HepG2 (cell line): ENCODE results near the gene SLU7. TPM values are rescaled to one million over a fixed set of nuclear protein-coding genes. Genes with fewer than 3 reads are reported as not detected.

ENCODE experiments used
- ATAC-seq: fragments of 200-7000 bp; cut with Tn5 transposase; 3 replicates; pipeline ENCODE4 v1.9.1; 2020; ENCODE audit warnings: mild to moderate bottlenecking, moderate library complexity
- BruUV-seq: library from RNA; stranded (reverse); fragments of 400-500 nt; replicated peaks from 2 replicates; lab custom pipeline; 2021; lab: Mats Ljungman, UMichigan
- CTCF ChIA-PET: fragments of 300-600 bp; formaldehyde crosslinking; extraction: SDS; loops from one replicate; lab custom pipeline; 2021; ENCODE audit warnings: low total read pairs, inconsistent platforms, low intra/inter-chr PET ratio; lab: Yijun Ruan, JAX
- POLR2A ChIA-PET: fragments of 350-600 bp; sonication (Branson Sonifier 250); formaldehyde crosslinking; loops from one replicate; lab custom pipeline; 2020; ENCODE audit warnings: antibody characterized with exemption, inconsistent platforms; lab: Yijun Ruan, JAX
- DNase-seq: peaks from one replicate; pipeline ENCODE4 v3.0.0-alpha.2; 2015; ENCODE audit warnings: low spot score
- FAIRE-seq: peaks from 3 replicates; lab custom pipeline; 2011; peaks lifted over from hg19 to GRCh38; lab: Jason Lieb, UNC
- H2AFZ ChIP-seq: one replicate; pipeline ENCODE4 v1.6.1; 2011; ENCODE audit warnings: low read length, inconsistent platforms
- H3K27ac ChIP-seq: fragments of 300-600 bp; 3 replicates; pipeline ENCODE4 v1.8.0; 2011; ENCODE audit warnings: mixed run types, mild to moderate bottlenecking, mixed read lengths, low read length, inconsistent platforms; ENCODE audit not compliant: insufficient read depth; ENCODE audit errors: extremely low read length
- H3K27me3 ChIP-seq, 2 experiments: fragments of 200-600 bp in 1 of 2; 2 replicates in 1 of 2; 3 replicates in 1 of 2; pipeline versions ENCODE4 v1.6.0 to v1.8.0; 2011; ENCODE audit warnings: low read length in 2 of 2, mild to moderate bottlenecking in 2 of 2, moderate library complexity in 2 of 2, inconsistent platforms in 1 of 2; ENCODE audit not compliant: insufficient read depth in 2 of 2, control insufficient read depth in 1 of 2
- H3K36me3 ChIP-seq, 2 experiments: fragments of 200-600 bp in 1 of 2; replicated peaks in 1 of 2; 2 replicates in 1 of 2; 3 replicates in 1 of 2; pipeline versions ENCODE4 v1.5.1 to v1.8.0; 2011; ENCODE audit warnings: low read length in 2 of 2, inconsistent platforms in 1 of 2; ENCODE audit not compliant: insufficient read depth in 2 of 2, control insufficient read depth in 1 of 2
- H3K4me1 ChIP-seq: 2 replicates; pipeline ENCODE4 v1.5.1; 2012; ENCODE audit warnings: low read length, inconsistent platforms; ENCODE audit not compliant: insufficient read depth
- H3K4me2 ChIP-seq: 2 replicates; pipeline ENCODE4 v1.6.0; 2011; ENCODE audit warnings: low read depth, low read length, inconsistent platforms
- H3K4me3 ChIP-seq, 3 experiments: fragments of 200-600 bp in 1 of 3; sonication (generic), shearing (Covaris generic) in 1 of 3; replicated peaks in 1 of 3; 2 replicates each; pipeline ENCODE4 v1.5.1; 2011 to 2016; ENCODE audit warnings: low read length in 3 of 3, inconsistent platforms in 2 of 3, low read depth in 2 of 3, mild to moderate bottlenecking in 2 of 3, control low read depth in 1 of 3, mixed read lengths in 1 of 3; ENCODE audit not compliant: insufficient read depth in 1 of 3
- H3K79me2 ChIP-seq: one replicate; pipeline ENCODE4 v1.6.1; 2011; ENCODE audit warnings: low read length, inconsistent platforms; ENCODE audit not compliant: insufficient read depth
- H3K9ac ChIP-seq: 2 replicates; pipeline ENCODE4 v1.6.0; 2011; ENCODE audit warnings: mild to moderate bottlenecking, low read depth, low read length, inconsistent platforms; ENCODE audit not compliant: insufficient read depth
- H3K9me3 ChIP-seq: 2 replicates; pipeline ENCODE4 v1.5.1; 2012; ENCODE audit warnings: mild to moderate bottlenecking, low read length
- H4K20me1 ChIP-seq: 2 replicates; pipeline ENCODE4 v1.6.0; 2011; ENCODE audit warnings: inconsistent platforms, mild to moderate bottlenecking, low read length, moderate library complexity; ENCODE audit not compliant: insufficient read depth
- ATRX ChIP-seq: sonication (generic); formaldehyde crosslinking; IDR thresholded peaks from 2 replicates; pipeline ENCODE4 v1.4.0; 2020; ENCODE audit warnings: missing genetic modification reagents, borderline replicate concordance
- CEBPB ChIP-seq: IDR thresholded peaks from 2 replicates; pipeline ENCODE4 v1.6.1; 2011; ENCODE audit warnings: low read depth, low read length, improper control_type of control experiment, borderline replicate concordance
- ISX ChIP-seq: sonication (generic); formaldehyde crosslinking; conservative IDR thresholded peaks from 2 replicates; pipeline ENCODE4 v1.5.0; 2020; ENCODE audit warnings: missing genetic modification reagents
- MAFF ChIP-seq: IDR thresholded peaks from 2 replicates; pipeline ENCODE4 v1.6.1; 2011; ENCODE audit warnings: low read depth, low read length, improper control_type of control experiment
- MAFK ChIP-seq, 2 experiments: IDR thresholded peaks in 1 of 2; conservative IDR thresholded peaks in 1 of 2; 2 replicates each; pipeline ENCODE4 v1.6.1; 2011; ENCODE audit warnings: improper control_type of control experiment in 2 of 2, low read length in 2 of 2
- MEIS2 ChIP-seq: sonication (generic); formaldehyde crosslinking; IDR thresholded peaks from 2 replicates; pipeline ENCODE4 v1.9.0; 2021; ENCODE audit warnings: mild to moderate bottlenecking, missing genetic modification reagents
- MNT ChIP-seq: fragments of 450-650 bp; IDR thresholded peaks from 2 replicates; pipeline ENCODE4 v1.6.1; 2016
- POGK ChIP-seq: sonication (generic); formaldehyde crosslinking; conservative IDR thresholded peaks from 2 replicates; pipeline ENCODE4 v1.8.0; 2022; ENCODE audit warnings: mild to moderate bottlenecking, moderate library complexity, missing genetic modification reagents
- RARA ChIP-seq: IDR thresholded peaks from 2 replicates; pipeline ENCODE4 v1.6.1; 2016; ENCODE audit warnings: missing genetic modification reagents, missing compliant biosample characterization
- RFXANK ChIP-seq: IDR thresholded peaks from 2 replicates; pipeline ENCODE4 v1.6.1; 2016
- SOX13 ChIP-seq, 3 experiments: fragments of 450-650 bp in 1 of 3; sonication (generic) in 1 of 3; formaldehyde crosslinking in 1 of 3; IDR thresholded peaks in 2 of 3; conservative IDR thresholded peaks in 1 of 3; 2 replicates each; pipeline versions ENCODE4 v1.5.0 to v1.6.1; 2016 to 2020; ENCODE audit warnings: antibody characterized with exemption in 1 of 3, mild to moderate bottlenecking in 1 of 3, missing compliant biosample characterization in 1 of 3, missing genetic modification reagents in 1 of 3, moderate library complexity in 1 of 3
- ZGPAT ChIP-seq: IDR thresholded peaks from 2 replicates; pipeline ENCODE4 v1.6.1; 2016; ENCODE audit warnings: mild to moderate bottlenecking
- ZNF207 ChIP-seq: fragments of 450-650 bp; IDR thresholded peaks from 2 replicates; pipeline ENCODE4 v1.6.1; 2016; ENCODE audit warnings: antibody characterized with exemption, borderline replicate concordance
- WGBS: methylation state at CpG from one replicate; pipeline ENCODE4 v1.1.6; 2017; ENCODE audit warnings: low lambda C conversion rate; 5-methylcytosine and 5-hydroxymethylcytosine counted together
- in situ Hi-C: cut with HindIII; loops from 2 replicates; pipeline ENCODE4 v1.10.0; 2017; ENCODE audit warnings: low pct_unique_long_range_greater_than_20kb; ENCODE audit not compliant: extremely low pct_ligation_motif_present
- intact Hi-C: fragments of 100-400 bp; cut with micrococcal nuclease; formaldehyde crosslinking; loops from one replicate; pipeline ENCODE4 v1.10.0; 2022; ENCODE audit not compliant: unreplicated experiment
- polyA plus RNA-seq, 8 experiments: library from polyadenylated mRNA; depleted of rRNA in 3 of 8; stranded (reverse) in 7 of 8; unstranded in 1 of 8; fragments of >200 nt; fragmentation: Illumina TruSeq in 4 of 8; extraction: Trizol in 4 of 8; gene quantifications; 2 replicates each; pipeline versions ENCODE4 v1.2.1 to v1.2.3, GENCODE V29; 2011 to 2016; ENCODE audit warnings: low read depth in 4 of 8, missing spikeins in 1 of 8, mixed read lengths in 1 of 8; ENCODE audit not compliant: insufficient read depth in 1 of 8
- total RNA-seq, 5 experiments: library from RNA; depleted of rRNA; stranded (reverse); fragments of >200 nt; fragmentation: Illumina TruSeq; extraction: Trizol; gene quantifications; 2 replicates each; pipeline ENCODE4 v1.2.3, GENCODE V29; 2016; ENCODE audit warnings: low read depth in 1 of 5

SLU7 gene
- total and polyA plus RNA-seq, 2 of the 13 experiments (the other 11 are each of a cell fraction or from before 2014, with no cell fraction given), result 24.0 to 39.2 TPM

GRCh38 chr5:160463740-160464465 lies 45.0 kb upstream of the SLU7 start (continued):
- TF ChIP-seq SOX13 (IDR thresholded peaks at IDR 0.05) (0 out of 2 replicates have a peak, but pooled peaks have one; percentile 28), SOX13 (CRISPR knock-in tag; conservative IDR thresholded peaks at IDR 0.05 in 1 of 2, IDR thresholded peaks at IDR 0.05 in 1 of 2) (peak in 1 of 2 experiments; percentile 88; a peak in 2 of 4 replicates), MNT (no peak), MEIS2 (no peak), RARA (no peak), CEBPB (peak; percentile 98), ZNF207 (no peak), ISX (CRISPR knock-in tag) (no peak)
- TF ChIP-seq, all 625 proteins: peak for 74

- Histone ChIP-seq H3K9ac (no peak overlapping the region), H3K27ac (no peak overlapping the region), H3K4me2 (peak overlapping the region; percentile 70), H2AFZ (no peak overlapping the region), H3K36me3 (no peaks in the 10 kb centered on the region), H3K79me2 (peaks cover 4% of the 10 kb centered on the region), H3K27me3 (no peaks in the 10 kb centered on the region; a peak in 1 of 5 replicates), H4K20me1 (no peaks in the 10 kb centered on the region), H3K4me3 (no peak overlapping the region), H3K4me1 (peaks cover 72% of the 10 kb centered on the region), H3K9me3 (no peaks in the 10 kb centered on the region)
- no TSS peak for BruUV-seq
- FAIRE-seq (no peak), ATAC-seq (no peak), DNase-seq (no peak)
- CTCF ChIA-PET, result no interaction called here
- TF ChIP-seq ZGPAT, result 0 out of 2 replicates have a peak, but pooled peaks have one; percentile 28
- TF ChIP-seq POGK (CRISPR knock-in tag), result 0 out of 2 replicates have a peak, but pooled peaks have one; percentile 40
- TF ChIP-seq MAFF, result peak; percentile 67
- TF ChIP-seq ATRX (CRISPR knock-in tag), result no peak
- 0 out of 2 replicates have a peak, but pooled peaks have one; percentile 12 for TF ChIP-seq RFXANK (CRISPR knock-in tag)
- TF ChIP-seq MAFK (conservative IDR thresholded peaks at IDR 0.05 in 1 of 2, IDR thresholded peaks at IDR 0.05 in 1 of 2; ENCODE audit: low read length in 2 of 2), result peak in 1 of 2 experiments; percentile 74; a peak in 3 of 4 replicates
- in situ Hi-C loops, result no loop called here
- POLR2A ChIA-PET, result interaction anchor here (1.2 to 1.4 kb wide), 3 partner anchors 12 to 24 kb away, joined by 3 to 5 read pairs (median 4); no protein-coding TSS in a partner anchor
- 92% methylated on average over 4 of the region's 4 CpGs for WGBS
- intact Hi-C loops, result loop anchor here (10.0 kb wide), 1 partner anchor 422 kb away; no protein-coding TSS in a partner anchor
Observed at GRCh38 chr5:160463227-160463626, 44.3 kb upstream of the SLU7 start.
